A549 treated with CpdA at 1 μM for 4 hours (cell line): Measurements from ENCODE around the gene DHX58. TPM values are rescaled to one million over a fixed set of nuclear protein-coding genes. Genes with fewer than 3 reads are reported as not detected.

Experiments
- total RNA-seq: library from RNA; stranded (reverse); fragments of 200-300 nt; extraction: Qiagen RNA extraction; gene quantifications from 5 replicates; pipeline ENCODE4 v1.2.3, GENCODE V29; 2022; ENCODE audit warnings: low read depth

The DHX58 gene
- total RNA-seq, result 0.12 to 0.50 TPM (median 0.44 TPM) in 5 replicates

GRCh38 chr17:42112552-42113176 lies at the start of gene DHX58:
Gene DHX58, minus strand, starts transcription at chr17:42112714. Its CDS starts 822 bp downstream, at chr17:42111892.

DNA sequence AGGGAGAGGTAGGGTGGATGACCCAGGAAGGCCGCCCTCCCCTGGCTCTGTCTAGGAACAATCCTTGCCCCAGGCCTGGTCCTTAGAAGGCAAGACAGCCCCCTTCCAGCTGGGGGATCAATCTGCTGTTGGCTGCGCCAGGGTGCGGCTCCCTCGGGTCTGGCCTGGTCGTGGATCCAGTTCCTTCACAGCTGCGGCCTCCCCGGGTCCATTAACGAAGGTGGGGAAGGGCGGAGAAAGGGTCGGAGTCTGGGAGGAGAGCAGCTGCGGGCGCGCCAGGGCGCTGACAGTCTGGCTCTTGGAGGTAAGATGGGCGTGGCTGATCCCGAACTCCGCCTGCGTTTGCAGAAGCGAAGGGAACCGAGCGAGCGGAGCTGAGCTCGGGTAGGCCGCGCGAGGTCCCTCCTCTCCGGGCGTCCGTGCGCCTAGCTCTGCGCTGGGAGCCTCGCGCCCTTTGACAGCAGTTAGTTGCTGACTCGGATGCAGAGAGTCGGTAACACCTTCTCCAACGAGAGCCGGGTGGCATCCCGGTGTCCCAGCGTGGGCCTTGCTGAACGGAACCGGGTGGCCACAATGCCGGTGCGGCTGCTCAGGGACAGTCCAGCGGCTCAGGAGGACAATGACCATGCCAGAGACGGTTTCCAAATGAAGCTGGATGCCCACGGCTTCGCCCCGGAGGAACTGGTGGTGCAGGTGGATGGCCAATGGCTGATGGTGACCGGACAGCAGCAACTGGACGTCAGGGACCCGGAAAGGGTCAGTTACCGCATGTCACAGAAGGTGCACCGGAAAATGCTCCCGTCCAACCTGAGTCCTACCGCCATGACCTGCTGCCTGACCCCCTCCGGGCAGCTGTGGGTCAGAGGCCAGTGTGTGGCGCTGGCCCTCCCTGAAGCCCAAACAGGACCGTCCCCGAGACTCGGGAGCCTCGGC lies 10.1 kb upstream of the DHX58 start, which contains the start of gene HSPB9:
HSPB9 (plus strand) TSS at position 434 of the 933 bp plus-strand sequence; CDS start at position 481, 47 bp downstream.

GRCh38 chr17:42120770-42121769 lies 8.6 kb upstream of the DHX58 start, which contains the start of gene KAT2A:
Gene KAT2A, minus strand, starts transcription at chr17:42121367. Its CDS starts 63 bp downstream, at chr17:42121304.

GRCh38 chr17:42097691-42098631 lies 14.6 kb downstream of the DHX58 start, which contains the start of gene ZNF385C:
Gene ZNF385C, minus strand, starts transcription at chr17:42098473. Its CDS starts 35,417 bp downstream, at chr17:42063056.

Other genes starting within 250 kb of the DHX58 start
- 2.2 to 4.6 TPM (median 2.8 TPM) in 5 replicates for gene KLHL11, start 247.3 kb downstream of the DHX58 start, total RNA-seq
- 261 to 324 TPM (median 311 TPM) in 5 replicates for gene ACLY, start 193.8 kb downstream of the DHX58 start, total RNA-seq
- gene ODAD4, start 182.1 kb downstream of the DHX58 start, total RNA-seq, result 1.1 to 2.4 TPM (median 1.7 TPM) in 5 replicates
- gene CNP, start 145.9 kb downstream of the DHX58 start, total RNA-seq, result 57.9 to 75.9 TPM (median 71.3 TPM) in 5 replicates
- gene DNAJC7, start 95.3 kb downstream of the DHX58 start, total RNA-seq, result 123 to 137 TPM (median 126 TPM) in 5 replicates
- 45.2 to 51.0 TPM (median 46.7 TPM) in 5 replicates for gene NKIRAS2, start 92.6 kb downstream of the DHX58 start, total RNA-seq
- 0.40 to 0.81 TPM (median 0.62 TPM) in 5 replicates for gene C17orf113, start 62.1 kb downstream of the DHX58 start, total RNA-seq
- gene ZNF385C, start 14.2 kb downstream of the DHX58 start, total RNA-seq, result 0.13 to 0.27 TPM (median 0.19 TPM) in 4 of 5 replicates, not detected in the other
- 39.6 to 57.8 TPM (median 55.5 TPM) in 5 replicates for gene KAT2A, start 8.7 kb upstream of the DHX58 start, total RNA-seq
- not detected in 5 replicates for gene HSPB9, start 10.1 kb upstream of the DHX58 start, total RNA-seq
- gene RAB5C, start 42.3 kb upstream of the DHX58 start, total RNA-seq, result 230 to 266 TPM (median 264 TPM) in 5 replicates
- 0.28 to 0.61 TPM (median 0.49 TPM) in 5 replicates for gene KCNH4, start 68.4 kb upstream of the DHX58 start, total RNA-seq
- gene HCRT, start 72.7 kb upstream of the DHX58 start, total RNA-seq, result 0.10 TPM in 1 of 5 replicates, not detected in the others
- gene GHDC, start 81.8 kb upstream of the DHX58 start, total RNA-seq, result 14.2 to 22.4 TPM (median 20.2 TPM) in 5 replicates
- gene STAT5B, start 163.7 kb upstream of the DHX58 start, total RNA-seq, result 23.5 to 33.2 TPM (median 28.6 TPM) in 5 replicates
- gene STAT5A, start 175.8 kb upstream of the DHX58 start, total RNA-seq, result 5.8 to 8.2 TPM (median 6.4 TPM) in 5 replicates